Lower leg skin (tissue), 4 donors: ENCODE data around the gene CD300LB. TPM values are rescaled to one million over a fixed set of nuclear protein-coding genes. Genes with fewer than 3 reads are reported as not detected.
"Not testable (repeated sequence)": the region's sequence is repeated elsewhere in the genome, so short reads cannot be mapped to it uniquely, and the experiment has no call there.

Experiments used
- DNase-seq, 2 donors: peaks; one replicate each; pipeline ENCODE4 v3.0.0-alpha.2; 2019; ENCODE audit warnings: low spot score in 2 of 2
- H3K4me3 ChIP-seq: fragments of 200-600 bp; sonication (generic); 2 replicates; pipeline ENCODE4 v1.5.1; 2017; ENCODE audit warnings: mild to moderate bottlenecking, low read depth; ENCODE audit not compliant: poor library complexity, severe bottlenecking
- POLR2A ChIP-seq, 2 donors: fragments of 450-650 bp; IDR thresholded peaks; one replicate each; pipeline ENCODE4 v1.6.1; 2016 to 2017; ENCODE audit warnings: antibody characterized with exemption in 2 of 2, mild to moderate bottlenecking in 1 of 2, moderate library complexity in 1 of 2
- WGBS, 2 donors: methylation state at CpG; one replicate each; pipeline ENCODE4 v1.1.5; 2018; 5-methylcytosine and 5-hydroxymethylcytosine counted together
- intact Hi-C: fragments of 100-400 bp; cut with DNase I; formaldehyde crosslinking; loops from one replicate; pipeline ENCODE4 v1.15.0; 2023; ENCODE audit warnings: low total_unique reads
- total RNA-seq, 4 donors: library from RNA; depleted of rRNA; stranded (reverse); fragments of >200 nt; gene quantifications; one replicate each; pipeline ENCODE4 v1.1.0, GENCODE V29; 2016
- TF ChIP-seq, protein P1 (sequence below), 3 donors: fragments of 450-650 bp; IDR thresholded peaks; one replicate each; pipeline ENCODE4 v1.5.1; 2016; ENCODE audit warnings: antibody characterized with exemption in 3 of 3, mild to moderate bottlenecking in 3 of 3, moderate library complexity in 2 of 3

The CD300LB gene
- total RNA-seq, 4 donors from 2014 or later, result 0.12 to 1.3 (median 0.55) TPM; not detected in 1

DNA sequence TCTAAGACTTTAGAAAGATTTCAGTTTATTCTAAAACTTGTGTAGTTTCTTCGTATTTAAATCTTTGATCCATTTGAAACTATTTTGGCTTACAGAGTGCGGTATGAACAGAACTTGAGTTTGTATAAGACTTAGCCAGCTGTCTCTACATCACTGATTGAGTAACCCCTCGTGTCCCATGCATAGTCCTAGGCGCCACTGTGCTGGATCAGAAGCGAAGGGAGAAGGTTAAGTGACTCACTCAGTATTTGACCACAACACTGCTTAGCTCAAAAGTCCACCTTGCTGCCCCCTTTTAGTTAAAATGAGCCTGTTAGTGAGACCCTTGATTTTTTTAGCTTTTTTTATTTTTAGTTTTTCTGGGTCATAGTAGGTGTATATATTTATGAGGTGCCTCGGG, 28.4 kb downstream of the CD300LB start:
- intact Hi-C loops, result no loop called here
- TF ChIP-seq, protein P1, sequence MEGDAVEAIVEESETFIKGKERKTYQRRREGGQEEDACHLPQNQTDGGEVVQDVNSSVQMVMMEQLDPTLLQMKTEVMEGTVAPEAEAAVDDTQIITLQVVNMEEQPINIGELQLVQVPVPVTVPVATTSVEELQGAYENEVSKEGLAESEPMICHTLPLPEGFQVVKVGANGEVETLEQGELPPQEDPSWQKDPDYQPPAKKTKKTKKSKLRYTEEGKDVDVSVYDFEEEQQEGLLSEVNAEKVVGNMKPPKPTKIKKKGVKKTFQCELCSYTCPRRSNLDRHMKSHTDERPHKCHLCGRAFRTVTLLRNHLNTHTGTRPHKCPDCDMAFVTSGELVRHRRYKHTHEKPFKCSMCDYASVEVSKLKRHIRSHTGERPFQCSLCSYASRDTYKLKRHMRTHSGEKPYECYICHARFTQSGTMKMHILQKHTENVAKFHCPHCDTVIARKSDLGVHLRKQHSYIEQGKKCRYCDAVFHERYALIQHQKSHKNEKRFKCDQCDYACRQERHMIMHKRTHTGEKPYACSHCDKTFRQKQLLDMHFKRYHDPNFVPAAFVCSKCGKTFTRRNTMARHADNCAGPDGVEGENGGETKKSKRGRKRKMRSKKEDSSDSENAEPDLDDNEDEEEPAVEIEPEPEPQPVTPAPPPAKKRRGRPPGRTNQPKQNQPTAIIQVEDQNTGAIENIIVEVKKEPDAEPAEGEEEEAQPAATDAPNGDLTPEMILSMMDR (IDR thresholded peaks at IDR 0.05), result no peak
- no peak for TF ChIP-seq POLR2A (IDR thresholded peaks at IDR 0.05)
- DNase-seq, result no peak
- WGBS, 2 donors, result 74 to 75% methylated on average over 6 of the region's 6 CpGs
- no peak overlapping the region for H3K4me3 ChIP-seq

DNA sequence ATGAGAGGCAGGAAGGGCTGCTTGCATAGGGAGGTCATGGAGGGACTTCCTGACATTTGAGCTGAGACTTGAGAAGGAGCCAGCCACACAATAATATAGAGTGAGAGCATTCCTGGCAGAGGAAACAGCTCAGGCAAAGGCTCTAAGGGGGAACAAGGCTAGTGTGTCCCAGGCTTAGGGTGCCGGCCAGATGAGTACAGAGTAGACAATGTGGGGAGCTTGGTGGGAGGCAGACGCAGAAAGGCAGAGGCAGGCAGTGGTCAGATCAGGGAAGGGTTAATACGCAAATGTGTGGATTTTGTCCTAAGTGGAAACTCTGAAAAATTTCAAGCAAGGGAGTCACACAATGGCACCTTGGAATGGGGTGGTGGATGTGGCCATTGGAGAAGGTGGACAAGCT, 31.3 kb downstream of the CD300LB start:
- no peak overlapping the region for H3K4me3 ChIP-seq
- TF ChIP-seq, protein P1 (IDR thresholded peaks at IDR 0.05), result no peak
- TF ChIP-seq POLR2A (IDR thresholded peaks at IDR 0.05), result no peak
- 86 to 90% methylated on average over 3 of the region's 3 CpGs for WGBS, 2 donors
- peak in 1 of 2 donors; percentile 42 for DNase-seq
- intact Hi-C loops, result no loop called here

DNA sequence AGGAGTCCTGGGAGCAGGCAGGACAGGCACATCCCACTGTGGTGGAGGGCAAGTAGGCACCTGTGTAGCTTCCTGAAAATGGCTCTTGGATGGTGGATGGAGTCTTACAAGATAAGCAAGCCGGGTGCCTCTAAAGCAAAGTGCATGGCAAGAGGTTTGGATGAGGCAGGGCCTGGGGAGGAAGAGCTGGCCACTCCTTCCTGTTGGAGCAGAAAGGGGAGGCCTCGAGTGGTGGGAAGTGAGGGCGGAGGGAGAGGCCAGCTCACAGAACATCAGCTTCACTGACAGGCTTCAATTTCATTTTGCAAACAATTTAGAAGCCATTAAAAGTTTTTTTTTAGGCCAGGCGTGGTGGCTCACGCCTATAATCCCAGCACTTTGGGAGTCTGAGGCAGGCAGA, 33.8 kb downstream of the CD300LB start:
- DNase-seq, result peak in 1 of 2 donors; percentile 60
- TF ChIP-seq, protein P1 (IDR thresholded peaks at IDR 0.05), result no peak
- no peak for TF ChIP-seq POLR2A (IDR thresholded peaks at IDR 0.05)
- 72 to 75% methylated on average over 5 of the region's 5 CpGs for WGBS, 2 donors
- intact Hi-C loops, result no loop called here
- H3K4me3 ChIP-seq, result no peak overlapping the region

DNA sequence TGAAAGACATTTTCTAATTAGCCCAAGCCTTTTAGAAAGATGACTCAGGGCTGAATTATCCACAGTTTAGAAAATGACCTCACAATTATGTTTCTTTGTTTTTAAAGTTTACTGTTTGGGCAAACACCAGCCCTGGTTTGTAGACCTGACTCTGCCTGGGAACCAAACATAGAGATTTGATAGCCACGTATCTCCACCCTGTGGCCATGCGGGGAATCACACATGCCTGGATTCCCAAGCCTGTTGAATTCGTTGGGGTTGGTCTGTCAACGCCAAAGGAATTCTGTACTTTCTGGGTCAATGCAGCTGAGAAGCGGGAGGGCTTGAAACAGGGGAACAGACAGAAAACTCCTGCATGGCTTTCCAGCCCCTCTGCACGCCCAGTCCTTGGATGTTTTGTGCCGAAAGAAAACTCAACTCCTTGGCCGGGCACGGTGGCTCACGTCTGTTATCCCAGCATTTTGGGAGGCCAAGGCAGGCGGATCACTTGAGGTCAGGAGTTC, 37.9 kb downstream of the CD300LB start:
- no peak overlapping the region for H3K4me3 ChIP-seq
- WGBS, 2 donors, result 37 to 43% methylated on average over 10 to 11 of the region's 11 CpGs
- peak; percentile 48 to 89 for DNase-seq
- intact Hi-C loops, result no loop called here
- TF ChIP-seq POLR2A (IDR thresholded peaks at IDR 0.05), result no peak
- TF ChIP-seq, protein P1 (IDR thresholded peaks at IDR 0.05), result peak in 2 of 3 donors; percentile 15 to 53

DNA sequence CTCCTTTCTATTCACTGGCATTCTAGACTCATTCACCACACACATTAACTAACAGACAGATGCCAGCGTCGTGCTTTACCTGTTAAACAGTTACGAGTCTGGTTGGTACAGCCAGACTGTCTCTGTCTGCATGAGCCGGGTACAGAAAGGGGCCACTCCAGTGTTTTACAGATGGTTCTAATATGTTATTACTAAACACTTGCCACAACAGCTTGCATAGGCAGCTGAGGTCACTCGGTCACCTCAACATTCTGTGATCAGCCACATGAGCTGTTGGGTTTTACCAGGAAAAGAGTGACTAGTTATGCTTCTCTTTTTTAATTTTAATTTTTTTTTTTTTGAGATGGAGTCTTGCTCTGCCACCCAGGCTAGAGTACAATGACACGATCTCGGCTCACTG, 39.6 kb downstream of the CD300LB start:
- TF ChIP-seq POLR2A (IDR thresholded peaks at IDR 0.05), result no peak
- TF ChIP-seq, protein P1 (IDR thresholded peaks at IDR 0.05), result no peak
- H3K4me3 ChIP-seq, result no peak overlapping the region
- peak in 1 of 2 donors; percentile 60 for DNase-seq
- intact Hi-C loops, result no loop called here
- 77 to 84% methylated on average over 7 of the region's 7 CpGs for WGBS, 2 donors

DNA sequence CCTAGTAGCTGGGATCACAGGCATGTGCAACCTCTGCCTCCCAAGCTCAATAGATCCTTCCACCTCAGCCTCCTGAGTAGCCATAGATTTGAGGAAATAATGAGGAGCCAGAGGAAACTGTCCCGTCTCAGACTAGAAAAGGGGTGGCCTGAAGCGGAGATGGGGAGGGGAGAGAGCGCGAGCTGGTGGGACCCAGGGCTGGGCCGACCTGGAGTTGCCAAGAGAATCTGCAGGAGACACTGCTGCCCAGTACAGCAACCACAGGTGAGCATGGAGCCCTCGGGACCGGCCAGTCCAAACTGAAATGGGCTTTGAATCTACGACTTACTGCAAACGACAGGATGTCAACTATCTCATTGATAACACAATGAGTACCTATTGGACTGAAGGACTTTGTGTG, 40.6 kb downstream of the CD300LB start:
- DNase-seq, result peak in 1 of 2 donors; percentile 71
- intact Hi-C loops, result no loop called here
- H3K4me3 ChIP-seq, result no peak overlapping the region
- 79 to 91% methylated on average over 9 of the region's 9 CpGs for WGBS, 2 donors
- TF ChIP-seq, protein P1 (IDR thresholded peaks at IDR 0.05), result no peak
- TF ChIP-seq POLR2A (IDR thresholded peaks at IDR 0.05), result no peak

DNA sequence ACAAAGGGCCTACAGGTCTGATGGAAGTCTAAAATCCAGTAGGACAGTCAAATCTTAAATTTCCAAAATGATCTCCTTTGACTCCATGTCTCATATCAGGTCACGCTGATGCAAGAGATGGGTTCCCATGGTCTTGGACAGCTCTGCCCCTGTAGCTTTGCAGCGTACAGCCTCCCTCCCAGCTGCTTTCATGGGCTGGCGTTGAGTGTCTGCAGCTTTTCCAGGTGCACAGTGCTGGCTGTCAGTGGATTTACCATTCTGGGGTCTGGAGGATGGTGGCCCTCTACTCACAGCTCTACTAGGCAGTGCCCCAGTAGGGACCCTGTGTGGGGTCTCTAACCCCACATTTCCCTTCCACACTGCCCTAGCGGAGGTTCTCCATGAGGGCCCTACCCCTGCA, 43.0 kb downstream of the CD300LB start:
- intact Hi-C loops, H3K4me3 ChIP-seq: not testable (repeated sequence)
- DNase-seq, result peak in 1 of 2 donors; percentile 46
- WGBS, 2 donors, result 89 to 91% methylated on average over 4 of the region's 4 CpGs
